HepG2 (cell line): ENCODE measurements around the gene NFAT5. TPM values are rescaled to one million over a fixed set of nuclear protein-coding genes. Genes with fewer than 3 reads are reported as not detected.
A peak's percentile ranks its signal among the peaks of the same experiment; 100 is the strongest.

Source experiments
- ATF1 ChIP-seq: IDR thresholded peaks from 2 replicates; pipeline ENCODE4 v1.6.1; 2016; ENCODE audit warnings: mild to moderate bottlenecking, control low read depth
- CBFB ChIP-seq: sonication (generic); formaldehyde crosslinking; IDR thresholded peaks from 2 replicates; pipeline ENCODE4 v1.4.0; 2020; ENCODE audit warnings: missing genetic modification reagents
- CEBPG ChIP-seq: IDR thresholded peaks from 2 replicates; pipeline ENCODE4 v1.6.1; 2016
- CREM ChIP-seq, 2 experiments: sonication (generic) in 1 of 2; formaldehyde crosslinking in 1 of 2; IDR thresholded peaks; 2 replicates each; pipeline versions ENCODE4 v1.4.0 to v1.6.1; 2016 to 2020; ENCODE audit warnings: antibody characterized with exemption in 1 of 2, mild to moderate bottlenecking in 1 of 2, missing genetic modification reagents in 1 of 2
- FOXK2 ChIP-seq: fragments of 450-650 bp; IDR thresholded peaks from 2 replicates; pipeline ENCODE4 v1.6.1; 2016
- MXD4 ChIP-seq: IDR thresholded peaks from 2 replicates; pipeline ENCODE4 v1.6.1; 2016; ENCODE audit warnings: mild to moderate bottlenecking, missing biosample characterization, missing genetic modification reagents
- NR2F6 ChIP-seq, 2 experiments: IDR thresholded peaks; 2 replicates each; pipeline ENCODE4 v1.6.1; 2016; ENCODE audit warnings: antibody characterized with exemption in 1 of 2, mild to moderate bottlenecking in 1 of 2
- NRL ChIP-seq: sonication (generic); formaldehyde crosslinking; IDR thresholded peaks from 2 replicates; pipeline ENCODE4 v1.5.0; 2020; ENCODE audit warnings: missing genetic modification reagents, mild to moderate bottlenecking, moderate library complexity, borderline replicate concordance
- PRPF4 ChIP-seq: fragments of 200-400 bp; formaldehyde crosslinking; IDR thresholded peaks from 2 replicates; pipeline ENCODE4 v1.6.1; 2016; ENCODE audit warnings: low read length, low read depth; ENCODE audit not compliant: poor library complexity, severe bottlenecking
- RARG ChIP-seq: sonication (generic); formaldehyde crosslinking; IDR thresholded peaks from 2 replicates; pipeline ENCODE4 v1.4.0; 2020; ENCODE audit warnings: low read depth, mild to moderate bottlenecking, missing genetic modification reagents
- RFX5 ChIP-seq: IDR thresholded peaks from 2 replicates; pipeline ENCODE4 v1.6.1; 2011; ENCODE audit warnings: low read depth, low read length, improper control_type of control experiment
- SMAD1 ChIP-seq: sonication (generic); formaldehyde crosslinking; IDR thresholded peaks from 2 replicates; pipeline ENCODE4 v1.4.0; 2020; ENCODE audit warnings: missing genetic modification reagents, low read depth, mild to moderate bottlenecking, borderline replicate concordance
- TCF7 ChIP-seq: sonication (generic); IDR thresholded peaks from 2 replicates; pipeline ENCODE4 v1.6.1; 2016; ENCODE audit warnings: antibody characterized with exemption, low read depth
- ZNF20 ChIP-seq: sonication (generic); formaldehyde crosslinking; IDR thresholded peaks from 2 replicates; pipeline ENCODE4 v1.4.0; 2020; ENCODE audit warnings: mild to moderate bottlenecking, moderate library complexity, missing genetic modification reagents
- ZNF510 ChIP-seq: sonication (generic); formaldehyde crosslinking; IDR thresholded peaks from 2 replicates; pipeline ENCODE4 v1.4.0; 2020; ENCODE audit warnings: low read depth, mild to moderate bottlenecking, missing genetic modification reagents
- ZNF609 ChIP-seq: sonication (generic); formaldehyde crosslinking; IDR thresholded peaks from 2 replicates; pipeline ENCODE4 v1.4.0; 2020; ENCODE audit warnings: mild to moderate bottlenecking, missing genetic modification reagents, borderline replicate concordance
- ZNF615 ChIP-seq: sonication (generic); formaldehyde crosslinking; IDR thresholded peaks from 2 replicates; pipeline ENCODE4 v1.5.0; 2020; ENCODE audit warnings: mild to moderate bottlenecking, missing genetic modification reagents, borderline replicate concordance
- polyA plus RNA-seq, 8 experiments: library from polyadenylated mRNA; depleted of rRNA in 3 of 8; stranded (reverse) in 7 of 8; unstranded in 1 of 8; fragments of >200 nt; fragmentation: Illumina TruSeq in 4 of 8; extraction: Trizol in 4 of 8; gene quantifications; 2 replicates each; pipeline versions ENCODE4 v1.2.1 to v1.2.3, GENCODE V29; 2011 to 2016; ENCODE audit warnings: low read depth in 4 of 8, missing spikeins in 1 of 8, mixed read lengths in 1 of 8; ENCODE audit not compliant: insufficient read depth in 1 of 8
- total RNA-seq, 5 experiments: library from RNA; depleted of rRNA; stranded (reverse); fragments of >200 nt; fragmentation: Illumina TruSeq; extraction: Trizol; gene quantifications; 2 replicates each; pipeline ENCODE4 v1.2.3, GENCODE V29; 2016; ENCODE audit warnings: low read depth in 1 of 5
- TF ChIP-seq, protein P1 (sequence below): sonication (generic); formaldehyde crosslinking; IDR thresholded peaks from 2 replicates; pipeline ENCODE4 v1.9.0; 2021; ENCODE audit warnings: missing genetic modification reagents, mild to moderate bottlenecking, borderline replicate concordance
- TF ChIP-seq, protein P2 (sequence below): sonication (generic); formaldehyde crosslinking; IDR thresholded peaks from 2 replicates; pipeline ENCODE4 v1.8.0; 2022; ENCODE audit warnings: mild to moderate bottlenecking, missing genetic modification reagents, moderate library complexity
- TF ChIP-seq, protein P3 (sequence below): sonication (generic); formaldehyde crosslinking; IDR thresholded peaks from 2 replicates; pipeline ENCODE4 v1.5.0; 2020; ENCODE audit warnings: mild to moderate bottlenecking, missing genetic modification reagents

Gene NFAT5
- total and polyA plus RNA-seq, 2 of the 13 experiments (the other 11 are each of a cell fraction or from before 2014, with no cell fraction given): 20.5 to 54.3 TPM

GRCh38 chr16:69565671-69566239 is at the start of gene NFAT5 (continued):
- TF ChIP-seq, protein P1, sequence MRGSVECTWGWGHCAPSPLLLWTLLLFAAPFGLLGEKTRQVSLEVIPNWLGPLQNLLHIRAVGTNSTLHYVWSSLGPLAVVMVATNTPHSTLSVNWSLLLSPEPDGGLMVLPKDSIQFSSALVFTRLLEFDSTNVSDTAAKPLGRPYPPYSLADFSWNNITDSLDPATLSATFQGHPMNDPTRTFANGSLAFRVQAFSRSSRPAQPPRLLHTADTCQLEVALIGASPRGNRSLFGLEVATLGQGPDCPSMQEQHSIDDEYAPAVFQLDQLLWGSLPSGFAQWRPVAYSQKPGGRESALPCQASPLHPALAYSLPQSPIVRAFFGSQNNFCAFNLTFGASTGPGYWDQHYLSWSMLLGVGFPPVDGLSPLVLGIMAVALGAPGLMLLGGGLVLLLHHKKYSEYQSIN: no peak
- TF ChIP-seq ZNF615 (no peak), RFX5 (no peak), FOXK2 (peak; percentile 74; the same call in 1 of the 2 replicates), RARG (CRISPR knock-in tag) (peak; percentile 80; the same call in 1 of the 2 replicates), CREM (IDR thresholded peaks at IDR 0.05) (0 out of 2 replicates have a peak, but pooled peaks have one; percentile 14), CREM (CRISPR knock-in tag; IDR thresholded peaks at IDR 0.05) (no peak), TCF7 (no peak), CBFB (CRISPR knock-in tag) (peak; percentile 91), ZNF510 (CRISPR knock-in tag) (no peak), MXD4 (CRISPR knock-in tag) (peak; percentile 89), ZNF20 (CRISPR knock-in tag) (0 out of 2 replicates have a peak, but pooled peaks have one; percentile 4), PRPF4 (no peak), ATF1 (CRISPR knock-in tag) (no peak), CEBPG (CRISPR knock-in tag) (no peak), NRL (CRISPR knock-in tag) (0 out of 2 replicates have a peak, but pooled peaks have one; percentile 44), ZNF609 (CRISPR knock-in tag) (peak; percentile 77), SMAD1 (no peak), NR2F6 (IDR thresholded peaks at IDR 0.05) (no peak), NR2F6 (CRISPR knock-in tag; IDR thresholded peaks at IDR 0.05) (peak; percentile 53; the same call in 1 of the 2 replicates)
- TF ChIP-seq, protein P2, sequence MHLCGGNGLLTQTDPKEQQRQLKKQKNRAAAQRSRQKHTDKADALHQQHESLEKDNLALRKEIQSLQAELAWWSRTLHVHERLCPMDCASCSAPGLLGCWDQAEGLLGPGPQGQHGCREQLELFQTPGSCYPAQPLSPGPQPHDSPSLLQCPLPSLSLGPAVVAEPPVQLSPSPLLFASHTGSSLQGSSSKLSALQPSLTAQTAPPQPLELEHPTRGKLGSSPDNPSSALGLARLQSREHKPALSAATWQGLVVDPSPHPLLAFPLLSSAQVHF (CRISPR knock-in tag): peak; percentile 83; the same call in 1 of the 2 replicates
- TF ChIP-seq, protein P3, sequence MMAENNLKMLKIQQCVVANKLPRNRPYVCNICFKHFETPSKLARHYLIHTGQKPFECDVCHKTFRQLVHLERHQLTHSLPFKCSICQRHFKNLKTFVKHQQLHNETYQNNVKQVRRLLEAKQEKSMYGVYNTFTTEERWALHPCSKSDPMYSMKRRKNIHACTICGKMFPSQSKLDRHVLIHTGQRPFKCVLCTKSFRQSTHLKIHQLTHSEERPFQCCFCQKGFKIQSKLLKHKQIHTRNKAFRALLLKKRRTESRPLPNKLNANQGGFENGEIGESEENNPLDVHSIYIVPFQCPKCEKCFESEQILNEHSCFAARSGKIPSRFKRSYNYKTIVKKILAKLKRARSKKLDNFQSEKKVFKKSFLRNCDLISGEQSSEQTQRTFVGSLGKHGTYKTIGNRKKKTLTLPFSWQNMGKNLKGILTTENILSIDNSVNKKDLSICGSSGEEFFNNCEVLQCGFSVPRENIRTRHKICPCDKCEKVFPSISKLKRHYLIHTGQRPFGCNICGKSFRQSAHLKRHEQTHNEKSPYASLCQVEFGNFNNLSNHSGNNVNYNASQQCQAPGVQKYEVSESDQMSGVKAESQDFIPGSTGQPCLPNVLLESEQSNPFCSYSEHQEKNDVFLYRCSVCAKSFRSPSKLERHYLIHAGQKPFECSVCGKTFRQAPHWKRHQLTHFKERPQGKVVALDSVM (CRISPR knock-in tag): peak; percentile 71
